DMS153 (cell line): ENCODE data around the gene EDN3.

Experiments
- DNase-seq: peaks from one replicate; lab custom pipeline; 2025; lab: John Stamatoyannopoulos, UW

The EDN3 gene

DNA sequence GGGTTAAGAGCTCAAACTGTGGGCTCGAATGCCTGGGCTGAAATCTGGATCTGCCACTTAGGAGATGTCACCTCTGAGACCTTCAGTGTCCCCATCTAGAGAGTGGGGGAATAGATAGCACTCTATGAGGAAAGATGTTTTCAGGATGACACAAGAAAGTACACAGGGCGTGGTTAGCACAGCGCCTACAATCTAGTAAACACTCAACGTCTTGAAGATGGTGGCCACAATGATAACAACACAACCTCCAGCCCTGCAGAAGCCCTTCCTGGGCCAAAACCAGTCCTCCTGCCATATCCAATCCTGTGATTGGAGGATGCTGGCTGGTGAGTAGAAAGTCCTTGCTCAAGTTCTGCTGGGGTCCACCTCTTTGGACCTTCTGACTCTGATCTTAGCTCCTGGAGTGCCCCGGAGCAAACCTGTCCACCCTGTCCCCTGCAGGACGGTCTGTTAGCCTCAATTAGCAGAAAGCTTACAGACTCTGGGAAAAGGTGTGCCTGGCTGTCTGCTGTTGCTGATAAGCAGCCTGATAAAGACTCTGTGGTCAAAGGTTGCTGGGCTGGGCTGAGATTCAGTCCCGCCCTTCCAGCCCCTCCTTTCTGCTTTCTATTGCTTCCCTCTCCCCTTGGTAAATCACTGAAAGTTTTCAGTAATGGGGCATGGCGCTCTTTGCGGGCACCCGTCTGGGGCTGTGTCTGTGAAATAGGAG, 8.2 kb downstream of the EDN3 start:
- no peak for DNase-seq

- no peak for DNase-seq
Measured at GRCh38 chr20:59309218-59309617, 8.8 kb downstream of the EDN3 start.

DNA sequence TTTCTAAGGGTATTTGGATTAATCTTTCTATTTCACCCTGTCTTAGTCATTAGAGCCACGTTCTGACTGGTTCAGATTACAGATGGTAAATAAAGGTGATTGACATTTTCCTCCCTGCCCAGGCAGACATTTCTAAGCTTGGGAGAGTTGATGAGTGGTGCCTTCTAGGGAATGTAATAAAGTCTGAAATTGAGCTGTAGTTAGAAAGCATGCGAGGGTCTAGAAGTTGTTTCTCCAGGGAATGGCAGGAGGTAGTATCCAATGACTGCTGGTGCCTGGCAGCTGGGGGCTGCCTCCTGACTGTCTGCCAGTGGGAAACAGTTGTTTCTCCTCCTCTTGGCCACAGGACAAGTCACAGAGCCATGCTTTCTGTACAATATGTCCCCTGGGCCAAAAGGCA, 14.6 kb downstream of the EDN3 start:
- DNase-seq = no peak

GRCh38 chr20:59316911-59317731, 16.7 kb downstream of the EDN3 start:
- DNase-seq = no peak

DNA sequence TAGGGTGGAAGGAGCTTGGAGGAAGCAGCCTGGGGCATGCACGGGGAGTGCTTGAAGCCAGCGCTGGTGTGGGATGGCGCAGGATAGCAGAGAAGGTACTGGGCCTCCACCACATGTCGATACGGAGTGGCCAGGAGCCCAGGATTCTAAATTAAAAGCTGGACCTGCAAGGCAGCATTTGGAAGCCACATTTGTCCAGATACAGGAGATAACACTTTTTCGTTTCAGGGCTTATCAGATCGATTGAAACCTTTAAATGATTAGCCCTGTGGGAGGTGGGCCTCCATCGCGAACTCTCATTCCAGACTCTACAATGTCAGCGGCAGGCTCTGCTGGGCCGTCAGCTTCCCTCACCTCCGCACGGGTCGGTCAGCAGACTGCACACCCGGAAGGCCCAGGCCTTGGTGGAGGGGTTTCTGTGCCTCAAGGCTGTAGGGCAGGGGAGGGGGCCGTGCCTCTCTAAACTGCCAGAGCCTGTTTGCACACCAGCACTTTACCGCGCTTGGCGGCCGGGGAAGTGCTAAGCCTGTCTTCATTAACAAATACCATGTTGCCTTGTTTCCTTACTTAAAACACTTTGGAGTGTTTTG, 17.9 kb downstream of the EDN3 start:
- DNase-seq = no peak

DNA sequence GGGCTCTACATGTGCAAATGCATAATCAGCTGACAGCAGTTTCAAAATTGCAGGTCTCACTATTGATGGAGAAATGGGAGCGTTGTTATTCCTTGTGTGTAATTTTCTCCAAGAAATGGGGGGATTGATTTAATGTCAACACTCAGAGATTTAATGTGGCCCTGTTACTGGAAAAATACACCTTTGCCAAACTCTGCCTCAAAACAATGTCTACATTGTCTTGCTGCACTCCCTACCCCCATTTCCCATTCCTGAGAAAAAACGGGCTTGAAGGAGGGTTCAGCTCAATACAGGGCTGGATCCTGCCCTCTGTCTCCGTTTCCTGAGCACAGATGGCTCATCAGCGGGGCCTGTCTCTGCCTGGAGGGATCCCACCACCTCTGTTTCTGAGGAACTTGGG, 18.4 kb downstream of the EDN3 start:
- DNase-seq = no peak

DNA sequence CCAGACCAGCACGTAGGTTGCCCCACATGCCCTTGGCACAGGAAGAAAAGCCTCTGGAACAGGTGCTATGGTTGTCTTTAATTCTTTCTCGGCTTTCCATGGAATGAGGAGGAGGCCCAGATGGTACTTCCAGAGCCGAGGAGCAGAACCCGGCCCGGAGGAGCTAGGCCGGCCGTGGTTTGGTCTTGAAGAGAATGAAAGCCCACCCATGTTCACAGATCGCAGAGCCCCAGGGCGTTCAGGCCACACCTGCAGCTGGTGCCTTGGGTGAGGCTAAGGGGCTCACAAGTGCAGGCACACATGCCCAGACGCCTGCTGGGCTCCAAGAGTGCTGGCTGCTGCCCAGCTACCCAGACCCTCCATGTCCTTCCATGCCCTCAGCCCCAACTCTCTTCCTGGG, 20.0 kb downstream of the EDN3 start:
- DNase-seq = no peak

GRCh38 chr20:59320854-59321647, 20.6 kb downstream of the EDN3 start:
- no peak for DNase-seq

- no peak for DNase-seq
Measured at GRCh38 chr20:59322081-59322480, 21.7 kb downstream of the EDN3 start.

- no peak for DNase-seq
Measured at GRCh38 chr20:59322585-59323454, 22.4 kb downstream of the EDN3 start.

DNA sequence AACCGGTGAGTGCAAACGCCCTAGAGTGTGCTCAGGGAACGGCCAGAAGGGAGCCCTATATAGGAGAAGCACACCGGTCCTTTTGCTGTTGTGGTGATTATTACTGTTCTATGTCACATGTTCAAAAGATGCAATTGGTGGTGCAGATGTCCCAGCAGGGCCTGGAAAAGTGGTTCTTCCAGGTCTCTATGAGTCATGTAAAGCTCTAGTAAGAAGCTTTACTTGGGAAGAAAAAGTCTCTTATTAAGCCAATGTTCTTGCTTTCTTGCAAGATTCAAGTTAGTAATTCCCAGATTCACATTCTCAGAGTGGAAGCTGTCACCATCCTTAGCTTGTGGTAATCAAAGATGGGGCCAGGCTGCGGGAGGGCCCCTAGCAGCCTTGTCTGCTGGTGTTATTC, 23.3 kb downstream of the EDN3 start:
- DNase-seq = no peak

GRCh38 chr20:59324521-59325141, 24.2 kb downstream of the EDN3 start:
- no peak for DNase-seq

DNA sequence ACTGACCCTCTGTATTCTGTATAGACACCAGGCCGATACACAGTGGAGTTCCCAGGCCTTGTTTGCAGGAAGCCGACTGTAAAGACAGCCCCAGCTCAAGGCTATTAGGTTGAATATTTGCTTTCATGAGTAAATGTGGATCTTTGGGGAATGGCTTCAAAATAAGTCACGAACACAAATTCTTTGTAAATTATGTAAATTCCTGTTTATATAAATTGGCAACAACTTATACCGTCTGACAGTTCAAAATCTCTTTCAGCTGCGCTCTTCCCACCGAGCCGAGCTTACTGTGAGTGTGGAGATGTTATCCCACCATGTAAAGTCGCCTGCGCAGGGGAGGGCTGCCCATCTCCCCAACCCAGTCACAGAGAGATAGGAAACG, 24.7 kb downstream of the EDN3 start:
- no peak for DNase-seq

- DNase-seq = no peak
Measured at GRCh38 chr20:59326188-59326587, 25.8 kb downstream of the EDN3 start.

GRCh38 chr20:59328071-59328470, 27.7 kb downstream of the EDN3 start:
- no peak for DNase-seq

GRCh38 chr20:59331721-59332329, 31.4 kb downstream of the EDN3 start:
- DNase-seq = no peak

DNA sequence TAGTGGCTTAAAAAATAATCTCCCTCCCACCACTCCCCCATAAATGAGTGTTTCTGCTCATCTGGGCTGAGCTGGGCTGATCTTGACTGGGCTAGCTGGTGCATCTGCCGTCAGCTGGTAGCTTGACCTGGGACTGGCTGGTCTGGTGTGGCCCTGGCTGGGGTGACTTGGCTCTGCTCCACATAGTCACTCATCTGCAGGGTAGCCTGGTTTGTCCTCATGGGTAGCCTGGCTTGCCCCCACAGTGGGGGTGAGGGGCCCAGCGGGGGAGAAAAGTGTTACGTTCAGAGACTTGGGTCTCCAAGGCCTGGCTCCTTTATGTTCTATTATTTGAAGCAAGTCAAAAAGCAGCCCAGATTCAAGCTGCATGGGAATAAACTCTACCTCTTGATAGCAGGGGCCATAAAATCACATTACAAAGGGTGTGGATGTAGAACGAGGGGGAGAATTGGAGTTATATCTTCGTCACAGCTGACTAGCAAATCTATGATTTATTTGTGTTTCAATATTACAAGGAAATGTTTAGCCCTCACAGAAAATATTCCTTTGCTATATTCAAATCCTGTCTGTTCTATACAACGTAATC, 32.9 kb downstream of the EDN3 start:
- DNase-seq = no peak

DNA sequence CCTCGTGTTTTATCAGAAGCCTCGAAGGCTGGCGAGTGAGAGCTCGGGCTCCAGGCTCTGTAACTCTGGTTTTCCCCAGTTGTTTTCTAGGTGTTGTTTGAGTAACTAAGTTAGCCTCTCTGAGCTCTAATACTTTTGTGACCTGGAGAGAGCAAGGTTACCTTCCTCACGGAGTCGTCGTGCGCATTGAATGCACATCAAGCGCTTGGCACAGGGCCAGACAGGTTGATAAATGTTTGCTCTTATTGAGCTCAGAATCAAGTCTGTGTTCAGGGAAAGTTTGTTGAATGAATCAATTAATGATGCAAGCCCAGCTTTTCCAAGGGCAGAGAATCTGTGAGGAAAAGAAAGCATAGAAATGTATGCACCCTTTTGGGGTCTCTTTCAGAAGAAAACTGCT, 33.5 kb downstream of the EDN3 start:
- no peak for DNase-seq

DNA sequence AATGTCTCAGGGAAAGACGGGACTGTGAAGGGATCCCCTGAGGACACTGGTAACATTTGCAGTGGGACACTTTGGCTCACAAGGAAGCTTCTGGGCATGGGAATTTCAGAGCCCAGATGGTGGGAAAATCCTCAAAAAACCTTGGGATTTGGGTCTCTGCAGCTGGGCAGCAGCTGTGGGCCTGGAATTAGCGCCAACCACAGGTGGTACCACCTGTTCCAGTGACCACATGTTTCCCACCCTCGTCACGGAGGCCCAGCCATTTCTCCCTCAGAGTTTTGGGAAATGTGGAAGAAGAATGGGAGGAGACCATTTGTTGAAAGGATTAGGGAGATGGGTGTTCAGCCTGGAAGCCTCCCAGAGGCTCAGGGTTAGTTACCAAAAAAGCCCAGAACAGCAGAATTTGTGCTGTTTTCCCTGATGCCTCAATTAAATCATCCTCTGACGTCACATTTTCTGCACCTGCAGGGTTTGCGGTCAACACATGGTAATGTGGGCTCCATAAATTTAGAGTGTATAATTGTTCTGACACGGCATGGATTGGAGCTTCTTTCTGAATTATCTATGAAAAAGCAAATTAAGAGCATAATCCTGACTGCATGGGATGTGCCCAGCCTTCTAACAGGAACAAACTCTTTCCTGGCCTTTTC, 34.4 kb downstream of the EDN3 start:
- no peak for DNase-seq

- no peak for DNase-seq
Measured at GRCh38 chr20:59335377-59335776, 35.0 kb downstream of the EDN3 start.
